Mesenchymal stem cell (in vitro differentiated cells and primary cell): Measurements from ENCODE around the gene LRFN5.
"Not testable (repeated sequence)": the region's sequence is repeated elsewhere in the genome, so short reads cannot be mapped to it uniquely, and the experiment has no call there.

Source experiments
- DNase-seq: peaks from one replicate; pipeline ENCODE4 v3.0.0-alpha.2; 2013
- H2AFZ ChIP-seq: one replicate; pipeline ENCODE4 v1.6.1; 2013; ENCODE audit warnings: low read depth, mild to moderate bottlenecking, control low read depth, inconsistent platforms, low read length, moderate library complexity
- H2AK5ac ChIP-seq: 2 replicates; pipeline ENCODE4 v1.6.1; 2013; ENCODE audit warnings: low read length, moderate library complexity, mild to moderate bottlenecking, inconsistent platforms; ENCODE audit not compliant: severe bottlenecking
- H2BK120ac ChIP-seq: one replicate; pipeline ENCODE4 v1.6.1; 2013; ENCODE audit warnings: low read depth, mild to moderate bottlenecking, inconsistent platforms, low read length, moderate library complexity
- H2BK12ac ChIP-seq, 2 experiments: one replicate each; pipeline ENCODE4 v1.6.1; 2013; ENCODE audit warnings: inconsistent platforms in 2 of 2, low read length in 2 of 2, mild to moderate bottlenecking in 2 of 2, moderate library complexity in 2 of 2, control low read depth in 1 of 2
- H2BK15ac ChIP-seq: one replicate; pipeline ENCODE4 v1.6.1; 2013; ENCODE audit warnings: mild to moderate bottlenecking, low read depth, inconsistent platforms; ENCODE audit not compliant: poor library complexity, severe bottlenecking
- H2BK5ac ChIP-seq: 2 replicates; pipeline ENCODE4 v1.6.1; 2013; ENCODE audit warnings: low read depth, mild to moderate bottlenecking, low read length, control low read depth, inconsistent platforms; ENCODE audit not compliant: poor library complexity, severe bottlenecking
- H3K14ac ChIP-seq, 2 experiments: one replicate each; pipeline ENCODE4 v1.6.1; 2013; ENCODE audit warnings: inconsistent platforms in 2 of 2, low read length in 2 of 2, control low read depth in 1 of 2, mild to moderate bottlenecking in 1 of 2, moderate library complexity in 1 of 2
- H3K18ac ChIP-seq, 2 experiments: one replicate each; pipeline ENCODE4 v1.6.1; 2013; ENCODE audit warnings: inconsistent platforms in 2 of 2, low read length in 2 of 2, control low read depth in 1 of 2, low read depth in 1 of 2, mild to moderate bottlenecking in 1 of 2
- H3K23ac ChIP-seq, 2 experiments: one replicate each; pipeline ENCODE4 v1.6.1; 2013; ENCODE audit warnings: inconsistent platforms in 2 of 2, low read length in 2 of 2, mild to moderate bottlenecking in 2 of 2, moderate library complexity in 2 of 2, control low read depth in 1 of 2
- H3K27ac ChIP-seq: 2 replicates; pipeline ENCODE4 v1.5.1; 2013; ENCODE audit warnings: mild to moderate bottlenecking, moderate library complexity, low read length, control low read depth, inconsistent platforms; ENCODE audit not compliant: poor library complexity, severe bottlenecking
- H3K27me3 ChIP-seq, 2 experiments: 2 replicates each; pipeline versions ENCODE4 v1.6.1 to v1.7.0; 2013; ENCODE audit warnings: low read length in 2 of 2, mild to moderate bottlenecking in 2 of 2, moderate library complexity in 2 of 2, control low read depth in 1 of 2, inconsistent platforms in 1 of 2; ENCODE audit not compliant: control insufficient read depth in 1 of 2, insufficient read depth in 1 of 2
- H3K36me3 ChIP-seq, 2 experiments: 2 replicates each; pipeline versions ENCODE4 v1.6.1 to v1.7.0; 2013; ENCODE audit warnings: low read length in 2 of 2, control low read depth in 1 of 2, inconsistent platforms in 1 of 2, low read depth in 1 of 2, mild to moderate bottlenecking in 1 of 2; ENCODE audit not compliant: insufficient read depth in 2 of 2, control insufficient read depth in 1 of 2
- H3K4ac ChIP-seq, 2 experiments: one replicate each; pipeline ENCODE4 v1.6.1; 2013; ENCODE audit warnings: inconsistent platforms in 2 of 2, low read length in 2 of 2, mild to moderate bottlenecking in 2 of 2, moderate library complexity in 2 of 2, control low read depth in 1 of 2, low read depth in 1 of 2
- H3K4me1 ChIP-seq: 2 replicates; pipeline ENCODE4 v1.6.1; 2013; ENCODE audit warnings: low read depth, low read length, control low read depth; ENCODE audit not compliant: control insufficient read depth, insufficient read depth
- H3K4me2 ChIP-seq: 2 replicates; pipeline ENCODE4 v1.6.1; 2013; ENCODE audit warnings: low read length, mild to moderate bottlenecking, inconsistent platforms; ENCODE audit not compliant: poor library complexity, severe bottlenecking
- H3K4me3 ChIP-seq, 2 experiments: 2 replicates each; pipeline versions ENCODE4 v1.5.1 to v1.7.0; 2013; ENCODE audit warnings: low read length in 2 of 2, mild to moderate bottlenecking in 2 of 2, control low read depth in 1 of 2, low read depth in 1 of 2; ENCODE audit not compliant: insufficient read depth in 1 of 2
- H3K79me1 ChIP-seq: replicated peaks from 2 replicates; pipeline ENCODE4 v1.6.1; 2013; ENCODE audit warnings: mild to moderate bottlenecking, control low read depth, low read length, inconsistent platforms; ENCODE audit not compliant: poor library complexity, severe bottlenecking
- H3K9ac ChIP-seq: 2 replicates; pipeline ENCODE4 v1.7.0; 2013; ENCODE audit warnings: mild to moderate bottlenecking, low read length, moderate library complexity
- H3K9me3 ChIP-seq: 2 replicates; pipeline ENCODE4 v1.7.0; 2013; ENCODE audit warnings: mild to moderate bottlenecking, low read length; ENCODE audit not compliant: control insufficient read depth
- H4K8ac ChIP-seq: one replicate; pipeline ENCODE4 v1.6.1; 2013; ENCODE audit warnings: inconsistent platforms, mild to moderate bottlenecking, low read length, moderate library complexity
- H4K91ac ChIP-seq: one replicate; pipeline ENCODE4 v1.6.1; 2013; ENCODE audit warnings: mild to moderate bottlenecking, low read length, inconsistent platforms
- WGBS: methylation state at CpG from one replicate; pipeline ENCODE4 v1.1.7; 2013; ENCODE audit warnings: mixed read lengths; 5-methylcytosine and 5-hydroxymethylcytosine counted together

The LRFN5 gene

DNA sequence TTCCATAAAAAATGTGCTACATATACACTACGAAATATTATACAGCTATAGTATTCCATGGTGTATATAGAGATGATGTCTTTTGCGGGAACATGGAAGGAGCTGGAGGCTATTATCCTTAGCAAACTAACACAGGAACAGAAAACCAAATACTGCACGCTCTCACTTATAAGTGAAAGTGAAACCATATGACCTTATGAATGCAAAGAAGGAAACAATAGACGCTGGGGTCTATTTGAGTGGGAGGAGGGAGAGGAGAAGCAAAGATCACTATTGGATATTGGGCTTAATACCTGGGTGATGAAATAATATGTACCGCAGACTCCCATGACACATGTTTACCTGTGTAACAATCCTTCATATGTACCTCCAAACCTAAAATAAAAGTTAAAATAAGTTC lies 142.8 kb downstream of the LRFN5 start:
- Histone ChIP-seq H3K27ac (no peak overlapping the region), H3K23ac (no peak overlapping the region), H3K9ac (peak overlapping the region; percentile 92), H4K91ac (no peak overlapping the region), H2BK12ac (no peak overlapping the region), H2BK120ac (no peak overlapping the region), H4K8ac (no peak overlapping the region), H3K4me2 (peak overlapping the region; percentile 53), H3K14ac (no peak overlapping the region), H3K4ac (no peak overlapping the region), H3K36me3 (no peaks in the 10 kb centered on the region), H2AK5ac (no peak overlapping the region), H3K18ac (no peak overlapping the region), H3K4me1 (no peaks in the 10 kb centered on the region), H2BK15ac (no peak overlapping the region), H3K79me1 (no peaks in the 10 kb centered on the region), H3K9me3 (no peaks in the 10 kb centered on the region), H3K4me3 (peak overlapping the region in 1 of 2 experiments; percentile 78), H2BK5ac (no peak overlapping the region), H2AFZ (no peak overlapping the region), H3K27me3 (no peaks in the 10 kb centered on the region)
- peak; percentile 51 for DNase-seq
- WGBS = 75% methylated on average over 1 of the region's 5 CpGs

DNA sequence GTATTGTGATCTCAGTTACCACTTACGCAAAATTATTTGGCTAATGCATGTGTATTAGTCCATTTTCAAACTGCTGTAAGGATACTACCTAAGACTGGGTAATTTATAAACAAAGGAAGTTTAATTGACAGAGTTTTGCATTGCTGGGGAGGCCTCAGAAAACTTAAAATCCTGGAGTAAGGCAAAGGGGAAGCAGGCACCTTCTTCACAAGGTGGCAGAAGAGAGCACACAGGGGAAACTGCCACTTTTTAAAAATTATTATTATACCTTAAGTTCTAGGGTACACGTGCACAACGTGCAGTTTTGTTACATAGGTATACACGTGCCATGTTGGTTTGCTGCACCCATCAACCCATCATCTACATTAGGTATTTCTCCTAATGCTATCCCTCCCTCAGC lies 143.9 kb downstream of the LRFN5 start:
- H3K9ac ChIP-seq, H3K9me3 ChIP-seq, H3K4me1 ChIP-seq, H3K18ac ChIP-seq, H3K14ac ChIP-seq, H3K27ac ChIP-seq, H3K79me1 ChIP-seq, H4K91ac ChIP-seq, H2AK5ac ChIP-seq, DNase-seq, H3K36me3 ChIP-seq, H2BK5ac ChIP-seq, H3K27me3 ChIP-seq, H3K4ac ChIP-seq, H2BK120ac ChIP-seq, H2BK15ac ChIP-seq, H4K8ac ChIP-seq, H2AFZ ChIP-seq, H3K23ac ChIP-seq, H3K4me2 ChIP-seq, H3K4me3 ChIP-seq, H2BK12ac ChIP-seq: not testable (repeated sequence)
- WGBS = 89% methylated on average over 3 of the region's 4 CpGs

DNA sequence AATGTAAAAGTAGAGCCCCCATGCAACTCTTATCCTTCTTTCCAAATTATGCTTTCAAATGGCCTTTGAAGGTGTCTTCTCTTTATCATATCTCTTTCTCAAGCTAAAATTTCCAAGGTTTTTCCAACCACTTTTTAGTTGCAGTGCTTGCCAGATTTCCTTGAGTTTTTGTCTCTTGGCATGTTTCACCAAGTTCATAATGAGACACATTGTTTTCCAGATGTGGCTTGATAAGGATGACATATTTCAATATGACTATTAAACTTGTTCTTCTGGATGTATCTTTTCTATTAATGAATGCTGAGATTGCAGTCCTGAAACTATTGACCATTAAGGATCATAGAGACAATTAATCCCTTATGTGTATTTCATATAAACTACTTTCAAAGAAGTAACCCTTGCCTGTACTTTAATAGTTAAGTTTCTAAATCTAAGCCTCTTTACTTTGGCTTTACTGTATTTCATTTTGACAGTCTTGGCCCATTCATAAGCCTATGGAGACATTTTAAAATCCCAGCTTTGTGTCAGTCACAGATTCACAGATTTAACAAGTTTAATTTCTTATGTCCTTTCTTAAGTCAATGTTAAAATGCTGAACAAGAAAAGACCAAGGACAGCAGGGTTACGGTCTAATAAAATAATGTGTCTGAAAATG lies 151.5 kb downstream of the LRFN5 start:
- H2BK12ac ChIP-seq = no peak overlapping the region
- H3K9me3 ChIP-seq = no peaks in the 10 kb centered on the region
- H3K23ac ChIP-seq = no peak overlapping the region
- no peak overlapping the region for H2AK5ac ChIP-seq
- no peaks in the 10 kb centered on the region for H3K79me1 ChIP-seq
- no peak overlapping the region for H3K4ac ChIP-seq
- DNase-seq = no peak
- no peak overlapping the region for H3K4me2 ChIP-seq
- H3K36me3 ChIP-seq = no peaks in the 10 kb centered on the region
- H4K8ac ChIP-seq = no peak overlapping the region
- H3K14ac ChIP-seq = no peak overlapping the region
- no CpG with 5 or more reads among the region's 1 CpG for WGBS
- no peak overlapping the region for H3K18ac ChIP-seq
- no peak overlapping the region for H3K4me3 ChIP-seq
- no peak overlapping the region for H3K9ac ChIP-seq
- no peaks in the 10 kb centered on the region for H3K4me1 ChIP-seq
- H2BK15ac ChIP-seq = no peak overlapping the region
- H2BK120ac ChIP-seq = no peak overlapping the region
- no peak overlapping the region for H3K27ac ChIP-seq
- no peak overlapping the region for H2BK5ac ChIP-seq
- H3K27me3 ChIP-seq = no peaks in the 10 kb centered on the region
- no peak overlapping the region for H4K91ac ChIP-seq
- H2AFZ ChIP-seq = no peak overlapping the region

DNA sequence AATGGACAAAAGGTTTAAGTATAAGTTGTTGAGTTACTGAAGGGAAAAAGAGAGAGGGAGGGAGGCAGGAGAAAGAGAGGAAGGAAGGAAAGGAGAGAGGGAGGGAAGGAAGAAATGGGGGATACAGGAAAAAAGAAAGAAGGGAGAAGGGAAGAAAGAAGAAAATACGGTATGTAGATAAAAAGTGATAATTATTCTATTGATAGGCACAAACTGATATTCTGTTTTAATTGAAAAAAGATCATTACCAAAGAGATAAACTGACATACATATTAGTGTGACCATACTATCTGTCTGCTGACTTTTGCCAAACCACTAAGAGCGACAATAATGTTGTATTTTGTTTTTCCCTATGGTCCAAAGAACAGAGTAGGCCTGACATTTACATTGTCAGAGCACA lies 154.5 kb downstream of the LRFN5 start:
- H3K18ac ChIP-seq = no peak overlapping the region
- no peak overlapping the region for H3K23ac ChIP-seq
- no peak overlapping the region for H2BK15ac ChIP-seq
- no peak overlapping the region for H3K4ac ChIP-seq
- H4K8ac ChIP-seq = no peak overlapping the region
- H2BK12ac ChIP-seq = no peak overlapping the region
- no peaks in the 10 kb centered on the region for H3K9me3 ChIP-seq
- no peak overlapping the region for H2AK5ac ChIP-seq
- H3K4me1 ChIP-seq = no peaks in the 10 kb centered on the region
- H2BK120ac ChIP-seq = no peak overlapping the region
- H3K36me3 ChIP-seq = no peaks in the 10 kb centered on the region
- H3K9ac ChIP-seq = no peak overlapping the region
- H2AFZ ChIP-seq = no peak overlapping the region
- DNase-seq = no peak
- no peaks in the 10 kb centered on the region for H3K27me3 ChIP-seq
- H3K79me1 ChIP-seq = no peaks in the 10 kb centered on the region
- no peak overlapping the region for H3K4me2 ChIP-seq
- no peak overlapping the region for H3K14ac ChIP-seq
- no peak overlapping the region for H4K91ac ChIP-seq
- 100% methylated on average over 1 of the region's 2 CpGs for WGBS
- no peak overlapping the region for H2BK5ac ChIP-seq
- H3K4me3 ChIP-seq = no peak overlapping the region
- no peak overlapping the region for H3K27ac ChIP-seq
